TTC549 (cell line): ENCODE results near the gene ZNF280B.
"Not testable (repeated sequence)": the region's sequence is repeated elsewhere in the genome, so short reads cannot be mapped to it uniquely, and the experiment has no call there.

Experiments used
- FAIRE-seq: peaks from 2 replicates; lab custom pipeline; 2012; peaks lifted over from hg19 to GRCh38; lab: Jason Lieb, UNC

ZNF280B gene

DNA sequence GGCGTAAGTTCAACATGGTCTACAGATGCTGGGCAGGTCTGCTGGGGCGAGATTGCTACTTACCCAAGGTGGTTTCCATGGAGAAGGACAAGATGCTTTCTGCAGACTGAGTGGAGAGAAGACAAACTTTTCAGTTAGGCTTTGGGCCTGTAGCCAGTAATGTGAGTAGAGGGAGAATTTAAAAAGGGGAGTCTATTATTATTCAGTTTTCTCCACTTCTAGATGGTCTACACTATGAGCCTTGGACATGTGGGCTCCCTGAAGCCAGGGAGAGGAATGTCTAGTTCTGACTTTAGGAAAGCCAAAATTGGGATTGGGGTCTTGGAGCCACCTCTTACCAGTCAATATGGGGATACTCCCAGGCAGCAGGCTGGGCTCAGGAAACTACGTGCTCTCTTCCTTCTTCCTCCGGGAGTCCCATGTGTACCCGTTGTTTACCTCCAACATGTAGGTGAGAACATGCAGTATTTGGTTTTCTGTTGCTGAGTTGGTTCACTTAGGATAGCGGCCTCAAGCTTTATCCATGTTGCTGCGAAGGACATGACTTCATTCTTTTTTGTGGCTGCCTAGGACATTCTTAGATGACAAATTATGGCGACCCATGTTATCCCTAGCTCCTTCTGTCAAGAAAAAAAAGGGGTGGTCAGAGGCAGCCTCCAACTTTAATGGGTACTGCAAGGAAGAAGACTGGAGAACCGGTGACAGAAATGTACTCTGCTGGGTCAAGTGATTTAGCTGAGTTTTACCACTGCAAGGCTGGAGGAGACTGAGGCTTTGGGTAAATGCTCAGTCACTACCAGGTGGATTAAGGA, 26.3 kb upstream of the ZNF280B start:
- no peak for FAIRE-seq

- FAIRE-seq = no peak
Measured at GRCh38 chr22:22533863-22534262, 25.3 kb upstream of the ZNF280B start.

DNA sequence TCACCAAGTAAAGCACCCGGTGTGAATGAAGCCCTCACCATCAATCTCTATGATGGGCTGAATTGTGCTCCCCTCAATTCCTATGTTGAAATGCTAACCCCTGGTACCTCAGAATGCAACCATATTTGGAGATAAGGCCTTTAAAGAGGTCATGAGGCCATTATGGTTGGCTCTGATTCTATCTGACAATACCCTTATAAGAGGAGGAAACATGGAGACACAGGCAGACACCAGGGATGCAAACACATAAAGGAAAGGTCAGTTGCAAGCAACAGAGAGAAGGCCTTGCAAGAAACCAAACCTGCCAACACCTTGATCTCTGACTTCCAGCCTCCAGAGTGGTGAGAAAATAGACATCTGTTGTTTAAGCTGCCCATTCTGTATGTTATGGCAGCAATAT, 24.9 kb upstream of the ZNF280B start:
- no peak for FAIRE-seq

GRCh38 chr22:22532547-22533071, 24.1 kb upstream of the ZNF280B start:
- not testable (repeated sequence) for FAIRE-seq

DNA sequence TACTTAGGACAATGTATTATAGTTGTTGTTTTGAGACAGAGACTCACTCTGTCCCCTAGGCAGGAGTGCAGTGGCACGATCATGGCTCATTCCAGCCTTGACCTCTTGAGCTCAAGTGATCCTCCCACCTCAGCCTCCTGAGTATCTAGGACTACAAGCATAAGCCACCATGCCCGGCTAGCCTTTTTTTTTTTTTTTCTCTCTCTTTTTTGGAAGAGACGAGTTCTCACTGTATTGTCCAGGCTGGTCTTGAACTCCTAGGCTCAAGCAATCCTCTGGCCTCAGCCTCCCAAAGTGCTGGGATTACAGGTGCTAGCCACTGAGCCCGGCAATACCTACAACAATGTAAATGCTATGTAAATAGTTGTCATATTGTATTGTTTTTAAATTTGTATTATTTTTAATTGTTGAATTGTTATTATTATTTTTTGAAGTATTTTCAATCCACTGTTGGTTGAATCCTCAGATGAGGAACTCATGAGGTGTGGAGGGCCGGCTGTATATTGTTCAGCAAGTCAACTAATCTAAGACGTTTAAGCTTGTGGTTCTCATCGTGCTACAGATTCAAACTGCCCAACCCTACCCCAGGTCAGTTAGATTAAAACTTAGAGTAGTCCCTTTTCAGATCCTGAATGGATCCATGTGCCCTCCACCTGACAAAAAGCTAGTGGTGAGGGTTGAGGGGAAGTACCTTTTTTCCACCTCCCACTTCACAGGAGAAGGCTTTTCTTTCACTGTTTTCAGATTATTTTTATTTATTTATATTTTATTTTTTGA, 23.4 kb upstream of the ZNF280B start:
- no peak for FAIRE-seq

DNA sequence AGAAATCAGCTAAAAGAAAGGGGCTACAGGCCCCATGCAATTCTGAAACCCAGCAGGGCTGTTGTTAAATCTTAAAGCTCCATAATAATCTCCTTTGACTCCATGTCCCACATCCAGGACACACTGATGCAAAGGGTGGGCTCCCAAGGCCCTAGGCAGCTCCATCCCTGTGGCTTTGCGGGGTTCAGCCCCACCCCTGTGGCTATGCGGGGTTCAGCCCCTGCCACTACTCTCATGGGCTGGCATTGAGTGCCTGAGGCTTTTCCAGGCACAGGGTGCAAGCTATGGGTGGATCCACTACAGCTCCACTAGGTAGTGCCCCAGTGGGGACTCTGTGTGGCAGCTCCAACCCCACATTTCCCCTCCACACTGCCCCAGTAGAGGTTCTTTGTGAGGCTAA, 20.2 kb upstream of the ZNF280B start:
- FAIRE-seq = no peak

GRCh38 chr22:22527312-22527711, 18.8 kb upstream of the ZNF280B start:
- no peak for FAIRE-seq

DNA sequence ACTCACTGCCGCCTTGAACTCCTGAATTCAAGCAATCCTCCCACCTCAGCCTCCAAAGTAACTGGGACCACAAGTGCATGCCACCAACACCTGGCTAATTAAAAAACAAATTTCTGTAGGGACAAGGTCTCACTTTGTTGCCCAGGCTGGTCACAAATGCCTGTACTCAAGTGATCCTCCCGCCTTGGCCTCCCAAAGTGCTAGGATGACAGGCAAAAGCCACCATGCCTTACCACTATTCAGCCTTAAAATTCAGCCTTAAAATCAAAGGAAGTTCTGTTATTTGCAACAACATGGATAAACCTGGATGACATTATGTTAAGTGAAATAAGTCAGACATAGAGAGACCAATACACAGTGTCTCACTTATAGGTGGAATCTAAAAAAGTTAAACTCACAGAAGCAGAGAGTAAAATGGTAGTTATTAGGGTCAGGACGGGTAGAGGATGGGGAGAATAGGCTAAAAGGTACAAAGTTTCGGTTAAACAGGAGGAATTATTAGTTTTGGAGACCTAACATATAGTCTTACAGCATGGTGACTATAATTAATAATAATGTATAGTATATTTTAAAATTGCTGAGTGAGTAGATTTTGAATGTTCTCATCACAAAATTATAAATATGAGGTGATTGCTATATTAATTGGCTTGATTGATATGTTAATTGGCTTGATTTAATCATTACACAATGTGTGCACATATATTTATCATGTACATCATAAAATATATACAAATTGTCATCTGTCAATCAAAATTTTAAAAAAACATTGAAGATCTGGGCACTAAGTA, 17.8 kb upstream of the ZNF280B start:
- no peak for FAIRE-seq

DNA sequence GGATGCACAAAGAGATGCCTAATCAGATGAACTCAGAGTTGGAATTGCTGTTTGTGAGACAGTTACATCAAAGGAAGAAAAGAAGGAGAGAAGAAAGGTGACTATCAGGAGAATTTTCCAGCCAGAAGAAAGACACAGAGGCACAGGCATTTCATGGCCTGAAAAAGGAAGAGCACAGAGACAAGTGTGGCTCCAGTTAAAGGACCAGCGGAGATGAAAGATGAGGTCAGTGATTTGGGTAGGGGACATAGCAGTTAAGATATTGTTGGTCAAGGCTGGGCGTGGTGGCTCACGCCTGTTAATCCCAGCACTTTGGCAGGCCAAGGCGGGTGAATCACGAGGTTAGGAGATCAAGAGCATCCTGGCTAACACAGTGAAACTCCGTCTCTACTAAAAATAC, 15.0 kb upstream of the ZNF280B start:
- FAIRE-seq = no peak

GRCh38 chr22:22521631-22522030, 13.1 kb upstream of the ZNF280B start:
- FAIRE-seq = no peak

GRCh38 chr22:22520667-22521602, 12.4 kb upstream of the ZNF280B start:
- no peak for FAIRE-seq

GRCh38 chr22:22520020-22520656, 11.6 kb upstream of the ZNF280B start, which contains the start of gene ZNF280A:
TSS of gene ZNF280A (minus strand) at chr22:22520270. CDS start at chr22:22515630, 4,640 bp downstream.
- FAIRE-seq = no peak

GRCh38 chr22:22519591-22519990, 11.0 kb upstream of the ZNF280B start:
- FAIRE-seq = no peak

DNA sequence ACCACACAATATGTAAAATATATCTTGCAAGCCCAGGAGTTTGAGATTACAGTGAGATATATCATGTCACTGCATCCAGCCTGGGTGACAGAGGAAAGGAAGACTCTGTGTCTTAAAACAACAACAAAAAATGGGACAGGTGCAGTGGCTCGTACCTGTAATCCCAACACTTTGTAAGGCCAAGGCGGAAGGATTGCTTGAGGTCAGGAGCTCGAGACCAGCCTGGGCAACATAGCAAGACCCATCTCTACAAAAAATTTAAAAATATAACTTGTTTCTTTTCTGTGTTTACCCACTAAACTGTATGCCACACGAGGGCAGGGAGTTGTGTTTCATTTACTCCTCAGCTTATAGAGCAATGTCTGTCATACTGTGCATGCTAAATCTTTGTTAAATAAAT, 8.4 kb upstream of the ZNF280B start:
- FAIRE-seq = no peak

- FAIRE-seq = no peak
Measured at GRCh38 chr22:22515890-22516289, 7.3 kb upstream of the ZNF280B start.

DNA sequence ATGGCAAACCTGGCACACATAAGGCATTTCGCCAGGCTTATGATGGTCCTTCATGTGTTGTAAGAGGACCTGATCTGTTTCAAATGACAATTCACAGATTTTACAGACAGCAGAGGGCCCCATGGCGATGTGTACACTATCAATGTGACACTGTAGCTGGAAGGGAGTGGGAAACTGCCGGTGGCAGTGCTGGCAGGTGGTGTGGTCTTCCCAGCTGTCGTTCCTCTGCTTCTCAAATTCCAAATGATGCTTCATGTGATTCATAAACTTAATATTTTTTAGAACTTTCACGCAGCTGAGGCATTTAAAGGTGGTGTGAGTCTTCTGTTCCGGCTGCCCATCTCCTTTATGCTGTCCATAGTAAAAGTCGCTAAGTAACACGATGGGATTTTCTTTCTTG, 5.9 kb upstream of the ZNF280B start:
- FAIRE-seq = not testable (repeated sequence)

GRCh38 chr22:22513619-22514018, 5.1 kb upstream of the ZNF280B start:
- no peak for FAIRE-seq

DNA sequence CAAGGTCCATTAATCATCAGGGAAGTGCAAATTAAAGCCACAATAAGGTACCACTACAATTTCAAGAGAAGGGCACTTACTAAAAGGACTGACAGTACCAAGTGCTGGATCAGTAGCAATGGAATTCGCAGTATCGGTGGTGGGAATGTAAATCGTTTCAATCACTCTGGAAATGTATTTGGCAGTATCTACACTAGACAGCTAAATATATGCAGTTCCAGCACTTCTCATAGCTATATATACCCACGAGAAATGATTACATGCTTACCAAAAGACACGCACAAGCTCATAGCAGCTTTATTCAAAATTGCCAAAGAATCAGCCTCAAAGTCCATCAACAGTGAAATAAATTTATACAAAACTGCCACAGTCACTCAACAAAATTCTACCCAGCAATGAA, 4.4 kb upstream of the ZNF280B start:
- no peak for FAIRE-seq

DNA sequence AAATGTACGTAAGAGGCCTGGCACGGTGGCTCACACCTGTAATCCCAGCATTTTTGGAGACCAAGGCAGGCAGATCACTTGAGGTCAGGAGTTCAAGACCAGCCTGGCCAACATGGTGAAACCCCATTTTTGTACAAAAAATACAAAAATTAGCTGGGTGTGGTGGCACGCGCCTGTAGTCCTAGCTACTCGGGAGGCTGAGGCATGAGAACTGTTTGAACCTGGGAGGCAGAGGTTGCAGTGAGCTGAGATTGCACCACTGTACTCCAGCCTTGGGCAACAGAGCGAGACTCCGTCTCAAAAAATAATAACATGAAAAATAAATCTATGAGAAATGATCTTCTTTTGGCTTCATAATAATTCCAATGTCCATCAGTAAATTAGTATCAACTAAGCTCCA, 2.3 kb upstream of the ZNF280B start:
- not testable (repeated sequence) for FAIRE-seq

- not testable (repeated sequence) for FAIRE-seq
Measured at GRCh38 chr22:22509912-22510311, 1.4 kb upstream of the ZNF280B start.

- FAIRE-seq = no peak
Measured at GRCh38 chr22:22507743-22508273, 734 bp downstream of the ZNF280B start.
